Loucy (cell line): ENCODE data around the gene DAGLA.

Experiments used
- H2AFZ ChIP-seq: fragments of 200-600 bp; sonication (generic); 2 replicates; pipeline ENCODE4 v1.6.0; 2016; ENCODE audit warnings: antibody characterized with exemption, mild to moderate bottlenecking, low read length, moderate library complexity
- H3F3A ChIP-seq: fragments of 200-600 bp; 2 replicates; pipeline ENCODE4 v1.6.0; 2016; ENCODE audit warnings: antibody characterized with exemption, low read depth, mild to moderate bottlenecking
- H3K27me3 ChIP-seq: fragments of 200-600 bp; sonication (generic); 2 replicates; pipeline ENCODE4 v1.6.1; 2014; ENCODE audit warnings: low read length, mild to moderate bottlenecking; ENCODE audit not compliant: insufficient read depth, poor library complexity, severe bottlenecking
- H3K36me3 ChIP-seq: fragments of 200-600 bp; sonication (generic); 2 replicates; pipeline ENCODE4 v1.6.1; 2016; ENCODE audit warnings: low read length; ENCODE audit not compliant: insufficient read depth
- H3K4me1 ChIP-seq: fragments of 200-600 bp; sonication (generic); 2 replicates; pipeline ENCODE4 v1.5.1; 2014; ENCODE audit warnings: low read length, mild to moderate bottlenecking; ENCODE audit not compliant: insufficient read depth, poor library complexity, severe bottlenecking
- H3K4me2 ChIP-seq: fragments of 200-600 bp; sonication (generic); 2 replicates; pipeline ENCODE4 v1.6.0; 2014; ENCODE audit warnings: antibody characterized with exemption, low read length, low read depth, mild to moderate bottlenecking; ENCODE audit not compliant: poor library complexity, severe bottlenecking
- H3K4me3 ChIP-seq: fragments of 200-600 bp; sonication (generic); 2 replicates; pipeline ENCODE4 v1.5.1; 2014; ENCODE audit warnings: low read length, mild to moderate bottlenecking, mixed read lengths; ENCODE audit not compliant: poor library complexity, severe bottlenecking
- H3K79me2 ChIP-seq: fragments of 200-600 bp; sonication (generic); 2 replicates; pipeline ENCODE4 v1.6.1; 2014; ENCODE audit warnings: low read length; ENCODE audit not compliant: insufficient read depth
- H3K9ac ChIP-seq: fragments of 200-600 bp; sonication (generic); 2 replicates; pipeline ENCODE4 v1.6.0; 2014; ENCODE audit warnings: mild to moderate bottlenecking, low read depth, low read length, moderate library complexity; ENCODE audit not compliant: poor library complexity, severe bottlenecking
- H3K9me2 ChIP-seq: fragments of 200-600 bp; sonication (generic); replicated peaks from 2 replicates; pipeline ENCODE4 v1.6.1; 2016; ENCODE audit warnings: low read depth, low read length, mixed read lengths
- H3K9me3 ChIP-seq: fragments of 200-600 bp; sonication (generic); 2 replicates; pipeline ENCODE4 v1.6.1; 2014; ENCODE audit warnings: mild to moderate bottlenecking, antibody characterized with exemption, low read length, low read depth; ENCODE audit not compliant: insufficient read depth
- H4K20me1 ChIP-seq: fragments of 200-600 bp; sonication (generic); 2 replicates; pipeline ENCODE4 v1.6.0; 2014; ENCODE audit warnings: antibody characterized with exemption, low read length, mild to moderate bottlenecking; ENCODE audit not compliant: insufficient read depth, poor library complexity, severe bottlenecking
- EZH2phosphoT487 ChIP-seq: fragments of 200-600 bp; IDR thresholded peaks from 2 replicates; pipeline ENCODE4 v1.6.1; 2018; ENCODE audit warnings: antibody characterized with exemption, mild to moderate bottlenecking, moderate library complexity, borderline replicate concordance
- TF ChIP-seq, protein P1 (sequence below): fragments of 200-600 bp; sonication (generic); conservative IDR thresholded peaks from 2 replicates; pipeline ENCODE4 v1.5.1; 2014; ENCODE audit warnings: mild to moderate bottlenecking, antibody characterized with exemption, low read length

The DAGLA gene

DNA sequence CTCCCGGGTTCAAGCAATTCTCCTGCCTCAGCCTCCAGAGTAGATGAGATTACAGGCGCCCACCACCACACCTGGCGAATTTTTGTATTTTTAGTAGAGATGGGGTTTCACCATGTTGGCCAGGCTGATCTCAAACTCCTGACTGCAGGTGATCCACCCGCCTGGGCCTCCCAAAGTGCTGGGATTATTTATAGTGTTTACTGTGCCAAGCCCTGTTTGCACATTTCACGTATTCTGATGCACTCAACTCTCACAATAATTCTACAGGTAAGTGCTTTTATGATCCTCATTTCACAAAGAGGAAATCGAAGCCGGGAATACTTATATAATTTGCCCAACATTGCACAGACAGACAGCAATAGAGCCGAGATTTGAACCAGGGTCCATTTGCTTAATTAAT is 38.0 kb upstream of the DAGLA start:
- Histone ChIP-seq H3K27me3 (no peaks in the 10 kb centered on the region), H4K20me1 (no peaks in the 10 kb centered on the region), H3K79me2 (no peaks in the 10 kb centered on the region), H3K9ac (no peak overlapping the region), H3K4me1 (no peaks in the 10 kb centered on the region), H3K4me3 (no peak overlapping the region), H2AFZ (no peak overlapping the region), H3K9me3 (no peaks in the 10 kb centered on the region), H3K4me2 (no peak overlapping the region), H3K9me2 (no peaks in the 10 kb centered on the region), H3K36me3 (no peaks in the 10 kb centered on the region), H3F3A (no peaks in the 10 kb centered on the region)
- TF ChIP-seq, protein P1, sequence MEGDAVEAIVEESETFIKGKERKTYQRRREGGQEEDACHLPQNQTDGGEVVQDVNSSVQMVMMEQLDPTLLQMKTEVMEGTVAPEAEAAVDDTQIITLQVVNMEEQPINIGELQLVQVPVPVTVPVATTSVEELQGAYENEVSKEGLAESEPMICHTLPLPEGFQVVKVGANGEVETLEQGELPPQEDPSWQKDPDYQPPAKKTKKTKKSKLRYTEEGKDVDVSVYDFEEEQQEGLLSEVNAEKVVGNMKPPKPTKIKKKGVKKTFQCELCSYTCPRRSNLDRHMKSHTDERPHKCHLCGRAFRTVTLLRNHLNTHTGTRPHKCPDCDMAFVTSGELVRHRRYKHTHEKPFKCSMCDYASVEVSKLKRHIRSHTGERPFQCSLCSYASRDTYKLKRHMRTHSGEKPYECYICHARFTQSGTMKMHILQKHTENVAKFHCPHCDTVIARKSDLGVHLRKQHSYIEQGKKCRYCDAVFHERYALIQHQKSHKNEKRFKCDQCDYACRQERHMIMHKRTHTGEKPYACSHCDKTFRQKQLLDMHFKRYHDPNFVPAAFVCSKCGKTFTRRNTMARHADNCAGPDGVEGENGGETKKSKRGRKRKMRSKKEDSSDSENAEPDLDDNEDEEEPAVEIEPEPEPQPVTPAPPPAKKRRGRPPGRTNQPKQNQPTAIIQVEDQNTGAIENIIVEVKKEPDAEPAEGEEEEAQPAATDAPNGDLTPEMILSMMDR, result no peak
- no peak for TF ChIP-seq EZH2phosphoT487

DNA sequence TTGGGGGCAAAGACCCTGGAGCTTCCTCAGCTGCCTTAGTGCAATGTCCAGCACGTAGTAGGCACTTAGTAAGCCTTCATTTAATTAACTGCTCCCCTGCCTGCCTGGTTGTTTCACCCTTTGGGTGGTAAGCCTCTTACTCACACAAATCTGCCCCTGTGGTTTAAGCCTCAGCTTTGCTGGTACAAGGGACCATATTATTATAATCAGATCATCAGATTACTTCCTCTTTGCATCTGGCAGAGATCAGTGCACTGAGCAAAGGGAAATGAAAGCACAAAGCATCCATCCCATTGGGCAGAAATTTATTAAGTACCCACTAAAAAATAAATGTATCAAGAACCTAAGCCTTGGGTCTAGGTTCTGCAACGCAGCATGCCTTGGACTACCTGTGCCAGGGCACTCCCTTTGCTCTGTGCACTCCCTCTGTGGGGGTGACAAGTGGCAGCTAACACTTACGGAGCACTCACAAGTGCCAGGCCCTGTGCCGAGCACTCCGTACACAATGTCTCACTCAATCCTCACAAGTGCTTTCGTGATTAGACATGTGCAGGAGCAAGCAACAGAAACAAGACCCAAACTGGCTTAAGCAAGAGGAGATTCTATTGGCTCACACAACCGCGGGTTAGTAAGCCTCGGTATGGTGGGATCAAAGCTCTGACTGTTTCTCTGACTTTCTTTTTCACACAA is 34.9 kb upstream of the DAGLA start:
- Histone ChIP-seq H3K79me2 (no peaks in the 10 kb centered on the region), H3K9me2 (no peaks in the 10 kb centered on the region), H4K20me1 (no peaks in the 10 kb centered on the region), H3K4me3 (no peak overlapping the region), H3K4me1 (no peaks in the 10 kb centered on the region), H3K4me2 (no peak overlapping the region), H3K36me3 (no peaks in the 10 kb centered on the region), H3F3A (no peaks in the 10 kb centered on the region), H3K9me3 (no peaks in the 10 kb centered on the region), H2AFZ (no peak overlapping the region), H3K9ac (no peak overlapping the region), H3K27me3 (no peaks in the 10 kb centered on the region)
- TF ChIP-seq EZH2phosphoT487, result no peak
- TF ChIP-seq, protein P1, result no peak

DNA sequence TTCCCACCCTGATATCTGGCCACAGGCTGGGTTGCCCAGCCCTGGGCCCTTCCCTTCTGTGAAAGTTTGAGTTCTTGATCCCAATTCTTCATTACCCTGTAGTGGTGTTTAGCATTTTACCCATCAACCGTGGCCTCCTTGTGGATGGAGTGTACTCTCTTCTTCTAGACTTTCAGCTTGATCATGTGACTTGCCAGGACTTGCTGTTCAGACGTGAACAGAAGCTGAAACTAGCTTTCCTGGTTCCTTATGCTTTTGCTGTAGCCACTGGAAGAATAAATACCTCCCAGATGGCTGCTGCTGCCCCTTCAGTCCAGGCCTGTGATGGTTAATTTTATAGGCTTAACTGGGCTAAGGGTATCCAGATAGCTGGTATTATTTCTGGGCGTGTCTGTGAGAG is 32.7 kb upstream of the DAGLA start:
- Histone ChIP-seq H3F3A (no peaks in the 10 kb centered on the region), H3K9me2 (no peaks in the 10 kb centered on the region), H3K4me3 (no peak overlapping the region), H3K9ac (no peak overlapping the region), H3K79me2 (no peaks in the 10 kb centered on the region), H3K4me2 (no peak overlapping the region), H3K36me3 (no peaks in the 10 kb centered on the region), H2AFZ (no peak overlapping the region), H3K9me3 (no peaks in the 10 kb centered on the region), H3K27me3 (no peaks in the 10 kb centered on the region), H4K20me1 (no peaks in the 10 kb centered on the region), H3K4me1 (no peaks in the 10 kb centered on the region)
- TF ChIP-seq EZH2phosphoT487, result no peak
- TF ChIP-seq, protein P1, result no peak
